Measurements from ENCODE around the gene LTBP2. TPM values are rescaled to one million over a fixed set of nuclear protein-coding genes. Genes with fewer than 3 reads are reported as not detected.

Gene LTBP2
- total RNA-seq, 1 experiment from 2014 or later = 1.5 TPM

GRCh38 chr14:74615735-74616134 is 3.7 kb upstream of the LTBP2 start:
- peaks cover 50 to 74% of the 10 kb centered on the region in 2 experiments for H3K4me1 ChIP-seq (ENCODE audit: control insufficient read depth in 1 of 2, insufficient read depth in 2 of 2, low read length in 2 of 2)
- intact Hi-C loops (cut with micrococcal nuclease) = loop anchor here (5.0 kb wide), 1 partner anchor 97 kb away; the partner anchor contains the start of genes AREL1 and FCF1
- no peak overlapping the region for H2AFZ ChIP-seq (ENCODE audit: low read depth, low read length, poor library complexity, severe bottlenecking)
- H3K9me3 ChIP-seq (ENCODE audit: control insufficient read depth in 1 of 2, insufficient read depth in 1 of 2, low read depth in 1 of 2, low read length in 2 of 2) = no peaks in the 10 kb centered on the region
- H3K9ac ChIP-seq (ENCODE audit: low read length) = no peak overlapping the region
- no peak overlapping the region for H3K4me3 ChIP-seq (replicated peaks in 1 of 2; ENCODE audit: low read depth in 1 of 2, low read length in 2 of 2)
- H3K27me3 ChIP-seq (ENCODE audit: insufficient read depth, low read length) = no peaks in the 10 kb centered on the region
- H4K20me1 ChIP-seq (ENCODE audit: insufficient read depth) = no peaks in the 10 kb centered on the region
- TF ChIP-seq, protein P1, sequence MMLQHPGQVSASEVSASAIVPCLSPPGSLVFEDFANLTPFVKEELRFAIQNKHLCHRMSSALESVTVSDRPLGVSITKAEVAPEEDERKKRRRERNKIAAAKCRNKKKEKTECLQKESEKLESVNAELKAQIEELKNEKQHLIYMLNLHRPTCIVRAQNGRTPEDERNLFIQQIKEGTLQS (IDR thresholded peaks at IDR 0.05) = no peak
- no peak for TF ChIP-seq SP1 (IDR thresholded peaks at IDR 0.05; ENCODE audit: low read depth)
- no peak for TF ChIP-seq POLR2AphosphoS5 (IDR thresholded peaks at IDR 0.05; ENCODE audit: low read depth, low read length)
- TF ChIP-seq EZH2 (IDR thresholded peaks at IDR 0.05) = no peak
- no peak for TF ChIP-seq SIN3A (IDR thresholded peaks at IDR 0.05; ENCODE audit: low read depth)
- no peak for TF ChIP-seq EGR1 (IDR thresholded peaks at IDR 0.05; ENCODE audit: low read depth)
- no peak for TF ChIP-seq TCF7L2 (IDR thresholded peaks at IDR 0.05; ENCODE audit: borderline replicate concordance, extremely low read depth, insufficient read depth, insufficient read length)
- no peak for TF ChIP-seq ZFX (IDR thresholded peaks at IDR 0.05)
- TF ChIP-seq, protein P2, sequence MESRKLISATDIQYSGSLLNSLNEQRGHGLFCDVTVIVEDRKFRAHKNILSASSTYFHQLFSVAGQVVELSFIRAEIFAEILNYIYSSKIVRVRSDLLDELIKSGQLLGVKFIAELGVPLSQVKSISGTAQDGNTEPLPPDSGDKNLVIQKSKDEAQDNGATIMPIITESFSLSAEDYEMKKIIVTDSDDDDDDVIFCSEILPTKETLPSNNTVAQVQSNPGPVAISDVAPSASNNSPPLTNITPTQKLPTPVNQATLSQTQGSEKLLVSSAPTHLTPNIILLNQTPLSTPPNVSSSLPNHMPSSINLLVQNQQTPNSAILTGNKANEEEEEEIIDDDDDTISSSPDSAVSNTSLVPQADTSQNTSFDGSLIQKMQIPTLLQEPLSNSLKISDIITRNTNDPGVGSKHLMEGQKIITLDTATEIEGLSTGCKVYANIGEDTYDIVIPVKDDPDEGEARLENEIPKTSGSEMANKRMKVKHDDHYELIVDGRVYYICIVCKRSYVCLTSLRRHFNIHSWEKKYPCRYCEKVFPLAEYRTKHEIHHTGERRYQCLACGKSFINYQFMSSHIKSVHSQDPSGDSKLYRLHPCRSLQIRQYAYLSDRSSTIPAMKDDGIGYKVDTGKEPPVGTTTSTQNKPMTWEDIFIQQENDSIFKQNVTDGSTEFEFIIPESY (IDR thresholded peaks at IDR 0.05; ENCODE audit: extremely low read depth, insufficient replicate concordance, low read length) = no peak
- no peak for TF ChIP-seq SRF (IDR thresholded peaks at IDR 0.05; ENCODE audit: low read depth)
- TF ChIP-seq ZNF274 (IDR thresholded peaks at IDR 0.05; ENCODE audit: low read depth, low read length) = no peak
- TF ChIP-seq, protein P3, sequence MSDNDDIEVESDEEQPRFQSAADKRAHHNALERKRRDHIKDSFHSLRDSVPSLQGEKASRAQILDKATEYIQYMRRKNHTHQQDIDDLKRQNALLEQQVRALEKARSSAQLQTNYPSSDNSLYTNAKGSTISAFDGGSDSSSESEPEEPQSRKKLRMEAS (IDR thresholded peaks at IDR 0.05) = no peak
- TF ChIP-seq RAD21 (IDR thresholded peaks at IDR 0.05; ENCODE audit: low read depth) = no peak
- no peak for TF ChIP-seq FOSL1 (IDR thresholded peaks at IDR 0.05; ENCODE audit: low read depth)
- TF ChIP-seq CTCF (IDR thresholded peaks at IDR 0.05 in 2 of 3, conservative IDR thresholded peaks at IDR 0.05 in 1 of 3; ENCODE audit: borderline replicate concordance in 1 of 3, insufficient read depth in 1 of 3, low read depth in 2 of 3, low read length in 2 of 3) = no peak
- TF ChIP-seq EZH2phosphoT487 (IDR thresholded peaks at IDR 0.05; ENCODE audit: borderline replicate concordance) = no peak
- no peak for TF ChIP-seq JUND (IDR thresholded peaks at IDR 0.05)
- TF ChIP-seq CEBPB (IDR thresholded peaks at IDR 0.05; ENCODE audit: low read depth) = no peak
- TF ChIP-seq CBX3 (IDR thresholded peaks at IDR 0.05; ENCODE audit: low read depth) = no peak
- TF ChIP-seq POLR2A (IDR thresholded peaks at IDR 0.05; ENCODE audit: borderline replicate concordance, extremely low read depth, insufficient read depth, insufficient read length) = no peak
- ATAC-seq (no peak), DNase-seq (ENCODE audit: low read depth, low spot score) (no peak)
- peak overlapping the region; percentile 78 for H3K4me2 ChIP-seq (ENCODE audit: low read length)
- no peaks in the 10 kb centered on the region for H3K79me2 ChIP-seq (ENCODE audit: insufficient read depth, low read length)
- no peaks in the 10 kb centered on the region for H3K9me2 ChIP-seq (ENCODE audit: insufficient read depth)
- RAD21 ChIA-PET (ENCODE audit: low non-redundant PET in 1 of 2, low total read pairs in 2 of 2, uncharacterized antibody in 2 of 2, unreplicated experiment in 2 of 2) = no interaction called here
- H3K36me3 ChIP-seq (ENCODE audit: control insufficient read depth in 1 of 2, insufficient read depth in 2 of 2, low read length in 2 of 2) = no peaks in the 10 kb centered on the region
- no TSS peak for BruUV-seq (replicated peaks)
- CTCF ChIA-PET = interaction anchor here (1.2 kb wide), 1 partner anchor 189 kb away, joined by 3 read pairs; no protein-coding TSS in a partner anchor
- POLR2A ChIA-PET = no interaction called here
- peak overlapping the region; percentile 70 for H3K27ac ChIP-seq (ENCODE audit: low read depth, low read length)
